Thyroid gland (tissue), 4 donors: Measurements from ENCODE around the gene STOML3.

Source experiments
- POLR2A ChIP-seq, 2 donors: fragments of 450-650 bp; IDR thresholded peaks; one replicate each; pipeline ENCODE4 v1.6.1; 2017; ENCODE audit warnings: antibody characterized with exemption in 2 of 2, mild to moderate bottlenecking in 2 of 2, moderate library complexity in 1 of 2
- TF ChIP-seq, protein P1 (sequence below), 6 experiments: fragments of 200-600 bp in 3 of 6; fragments of 450-650 bp in 3 of 6; sonication (generic) in 3 of 6; IDR thresholded peaks; one replicate each; pipeline ENCODE4 v1.5.1; 2016 to 2019; ENCODE audit warnings: antibody characterized with exemption in 6 of 6, mild to moderate bottlenecking in 2 of 6, inconsistent platforms in 1 of 6, moderate library complexity in 1 of 6

DNA sequence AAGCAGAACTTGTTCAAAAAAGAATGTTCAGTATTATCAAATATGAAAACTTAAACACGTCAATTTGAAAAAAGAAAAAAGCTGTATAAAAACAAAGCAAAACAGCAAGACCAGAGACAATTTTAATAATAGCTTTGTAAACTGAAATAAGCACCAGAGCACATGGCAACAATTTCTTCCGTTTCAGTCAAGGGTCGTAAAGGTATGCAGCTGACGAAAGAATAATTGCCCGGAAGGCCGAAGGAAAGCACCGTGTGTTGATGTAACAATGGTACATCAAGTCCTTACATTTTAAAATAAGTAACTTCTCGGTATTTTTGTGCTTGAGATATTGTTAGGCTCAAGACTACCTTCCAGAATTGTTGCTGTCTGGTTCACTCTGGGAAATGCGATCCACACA is 45.6 kb upstream of the STOML3 start:
- TF ChIP-seq, protein P1, sequence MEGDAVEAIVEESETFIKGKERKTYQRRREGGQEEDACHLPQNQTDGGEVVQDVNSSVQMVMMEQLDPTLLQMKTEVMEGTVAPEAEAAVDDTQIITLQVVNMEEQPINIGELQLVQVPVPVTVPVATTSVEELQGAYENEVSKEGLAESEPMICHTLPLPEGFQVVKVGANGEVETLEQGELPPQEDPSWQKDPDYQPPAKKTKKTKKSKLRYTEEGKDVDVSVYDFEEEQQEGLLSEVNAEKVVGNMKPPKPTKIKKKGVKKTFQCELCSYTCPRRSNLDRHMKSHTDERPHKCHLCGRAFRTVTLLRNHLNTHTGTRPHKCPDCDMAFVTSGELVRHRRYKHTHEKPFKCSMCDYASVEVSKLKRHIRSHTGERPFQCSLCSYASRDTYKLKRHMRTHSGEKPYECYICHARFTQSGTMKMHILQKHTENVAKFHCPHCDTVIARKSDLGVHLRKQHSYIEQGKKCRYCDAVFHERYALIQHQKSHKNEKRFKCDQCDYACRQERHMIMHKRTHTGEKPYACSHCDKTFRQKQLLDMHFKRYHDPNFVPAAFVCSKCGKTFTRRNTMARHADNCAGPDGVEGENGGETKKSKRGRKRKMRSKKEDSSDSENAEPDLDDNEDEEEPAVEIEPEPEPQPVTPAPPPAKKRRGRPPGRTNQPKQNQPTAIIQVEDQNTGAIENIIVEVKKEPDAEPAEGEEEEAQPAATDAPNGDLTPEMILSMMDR (IDR thresholded peaks at IDR 0.05) = no peak
- TF ChIP-seq POLR2A (IDR thresholded peaks at IDR 0.05) = no peak
